Measurements from ENCODE around the gene RNF169. TPM values are rescaled to one million over a fixed set of nuclear protein-coding genes. Genes with fewer than 3 reads are reported as not detected.
"Not testable (repeated sequence)": the region's sequence is repeated elsewhere in the genome, so short reads cannot be mapped to it uniquely, and the experiment has no call there.

Gene RNF169
- polyA plus RNA-seq, 1 experiment, result 4.5 TPM

DNA sequence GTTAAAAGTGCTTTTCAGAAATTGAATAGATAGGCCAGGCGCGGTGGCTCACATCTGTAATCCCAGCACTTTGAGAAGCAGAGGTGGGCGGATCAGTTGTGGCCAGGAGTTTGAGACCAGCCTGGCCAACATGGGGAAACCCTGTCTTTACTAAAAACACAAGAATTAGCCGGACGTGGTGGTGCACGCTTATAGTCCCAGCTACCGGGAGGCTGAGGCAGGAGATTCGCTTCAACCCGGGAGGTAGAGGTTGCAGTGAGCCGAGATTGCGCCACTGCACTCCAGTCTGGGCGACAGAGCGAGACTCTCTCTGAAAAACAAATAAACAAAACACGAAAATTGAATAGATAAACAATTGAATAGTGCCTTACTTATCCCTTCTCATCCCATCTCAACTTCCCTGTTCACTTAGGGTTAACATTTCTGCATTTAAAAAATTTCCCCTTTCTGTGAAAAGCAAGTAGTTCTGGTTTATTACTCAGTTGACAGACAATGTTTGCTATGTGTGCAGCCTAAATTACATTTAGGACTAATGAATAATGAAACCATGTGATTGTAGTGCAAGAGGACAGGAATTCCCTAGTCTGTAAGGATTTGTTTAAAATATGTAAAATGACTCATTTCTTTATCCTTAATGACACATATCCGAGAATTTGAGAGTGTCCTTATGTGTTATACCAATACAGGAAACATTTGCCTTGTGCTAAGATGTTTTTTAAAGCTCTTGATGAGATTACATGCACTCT is 6.0 kb downstream of the RNF169 start:
- Histone ChIP-seq H3K36me3 (ENCODE audit: control insufficient read depth, insufficient read depth, low read length) (no peaks in the 10 kb centered on the region), H3K27me3 (ENCODE audit: control insufficient read depth, insufficient read depth, low read length) (no peaks in the 10 kb centered on the region), H3K4me3 (ENCODE audit: low read depth, low read length) (no peak overlapping the region)
- peak; percentile 89 for DNase-seq (ENCODE audit: low read depth)
- CTCF ChIA-PET, result interaction anchor here (0.6 to 1.9 kb wide), 3 partner anchors 14 to 31 kb away, joined by 3 to 8 read pairs (median 5); no protein-coding TSS in a partner anchor
- TF ChIP-seq, protein P1, sequence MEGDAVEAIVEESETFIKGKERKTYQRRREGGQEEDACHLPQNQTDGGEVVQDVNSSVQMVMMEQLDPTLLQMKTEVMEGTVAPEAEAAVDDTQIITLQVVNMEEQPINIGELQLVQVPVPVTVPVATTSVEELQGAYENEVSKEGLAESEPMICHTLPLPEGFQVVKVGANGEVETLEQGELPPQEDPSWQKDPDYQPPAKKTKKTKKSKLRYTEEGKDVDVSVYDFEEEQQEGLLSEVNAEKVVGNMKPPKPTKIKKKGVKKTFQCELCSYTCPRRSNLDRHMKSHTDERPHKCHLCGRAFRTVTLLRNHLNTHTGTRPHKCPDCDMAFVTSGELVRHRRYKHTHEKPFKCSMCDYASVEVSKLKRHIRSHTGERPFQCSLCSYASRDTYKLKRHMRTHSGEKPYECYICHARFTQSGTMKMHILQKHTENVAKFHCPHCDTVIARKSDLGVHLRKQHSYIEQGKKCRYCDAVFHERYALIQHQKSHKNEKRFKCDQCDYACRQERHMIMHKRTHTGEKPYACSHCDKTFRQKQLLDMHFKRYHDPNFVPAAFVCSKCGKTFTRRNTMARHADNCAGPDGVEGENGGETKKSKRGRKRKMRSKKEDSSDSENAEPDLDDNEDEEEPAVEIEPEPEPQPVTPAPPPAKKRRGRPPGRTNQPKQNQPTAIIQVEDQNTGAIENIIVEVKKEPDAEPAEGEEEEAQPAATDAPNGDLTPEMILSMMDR (IDR thresholded peaks at IDR 0.05; ENCODE audit: insufficient read depth, low read depth, low read length), result no peak
- POLR2A ChIA-PET, result interaction anchor here (0.7 kb wide), 1 partner anchor 623 kb away, joined by 4 read pairs; no protein-coding TSS in a partner anchor

DNA sequence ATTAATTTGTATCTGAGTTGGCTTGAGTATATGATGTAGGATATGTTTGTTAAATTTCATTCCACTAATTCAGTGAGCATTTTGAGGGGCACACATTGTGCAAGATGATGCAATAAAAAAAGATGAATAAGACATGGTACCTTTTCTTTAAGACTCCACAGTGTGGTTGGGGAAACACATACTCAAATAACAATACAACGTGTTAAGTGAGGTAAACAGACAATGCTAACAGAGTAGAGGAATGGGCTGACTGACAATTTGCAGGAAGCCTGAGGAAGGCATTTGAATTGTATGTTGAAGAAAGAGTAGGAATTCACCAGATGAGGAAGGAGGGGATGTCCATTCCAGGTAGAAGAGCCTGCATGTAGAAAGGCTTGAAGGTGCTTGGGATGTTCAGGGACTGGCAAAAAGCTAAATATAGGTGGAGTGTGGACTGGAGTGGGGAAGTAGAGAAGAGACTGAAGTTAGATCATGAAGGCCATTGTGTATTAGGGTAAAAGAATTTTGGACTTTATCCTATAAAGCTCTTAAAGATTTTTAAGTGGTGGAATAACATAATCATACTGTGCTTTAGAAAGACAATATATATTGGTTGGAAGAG is 6.8 kb downstream of the RNF169 start:
- POLR2A ChIA-PET, result interaction anchor here (0.7 kb wide), 1 partner anchor 623 kb away, joined by 4 read pairs; no protein-coding TSS in a partner anchor
- TF ChIP-seq, protein P1 (IDR thresholded peaks at IDR 0.05; ENCODE audit: insufficient read depth, low read depth, low read length), result no peak
- H3K4me3 ChIP-seq (ENCODE audit: low read depth, low read length), result no peak overlapping the region
- no peaks in the 10 kb centered on the region for H3K36me3 ChIP-seq (ENCODE audit: control insufficient read depth, insufficient read depth, low read length)
- H3K27me3 ChIP-seq (ENCODE audit: control insufficient read depth, insufficient read depth, low read length), result no peaks in the 10 kb centered on the region
- CTCF ChIA-PET, result interaction anchor here (1.4 to 1.9 kb wide), 2 partner anchors 15 to 18 kb away, joined by 5 to 8 read pairs; no protein-coding TSS in a partner anchor
- DNase-seq (ENCODE audit: low read depth), result no peak

DNA sequence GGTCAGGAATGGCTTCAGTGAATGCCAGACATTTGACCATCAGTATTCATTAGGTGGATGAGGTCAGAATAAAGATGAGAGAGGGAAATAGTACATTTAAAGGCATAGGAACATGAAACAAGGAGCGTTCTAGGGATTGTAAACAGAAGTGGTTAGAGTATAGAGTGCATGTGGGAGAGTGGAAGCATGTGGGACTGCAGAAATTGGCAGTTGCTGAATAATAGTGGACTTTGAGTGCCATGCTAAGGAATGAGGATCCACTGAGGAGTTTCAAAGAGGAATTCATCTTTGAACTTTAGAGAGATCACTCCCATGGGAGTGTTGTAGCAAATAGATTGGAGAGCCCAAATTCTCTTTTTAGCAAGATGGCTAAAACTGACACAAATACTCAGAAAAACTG is 7.9 kb downstream of the RNF169 start:
- no peak for DNase-seq (ENCODE audit: low read depth)
- CTCF ChIA-PET, result interaction anchor here (1.4 to 1.9 kb wide), 2 partner anchors 16 to 17 kb away, joined by 5 to 8 read pairs; no protein-coding TSS in a partner anchor
- no peaks in the 10 kb centered on the region for H3K36me3 ChIP-seq (ENCODE audit: control insufficient read depth, insufficient read depth, low read length)
- H3K27me3 ChIP-seq (ENCODE audit: control insufficient read depth, insufficient read depth, low read length), result no peaks in the 10 kb centered on the region
- H3K4me3 ChIP-seq (ENCODE audit: low read depth, low read length), result no peak overlapping the region
- TF ChIP-seq, protein P1 (IDR thresholded peaks at IDR 0.05; ENCODE audit: insufficient read depth, low read depth, low read length), result no peak
- POLR2A ChIA-PET, result no interaction called here

DNA sequence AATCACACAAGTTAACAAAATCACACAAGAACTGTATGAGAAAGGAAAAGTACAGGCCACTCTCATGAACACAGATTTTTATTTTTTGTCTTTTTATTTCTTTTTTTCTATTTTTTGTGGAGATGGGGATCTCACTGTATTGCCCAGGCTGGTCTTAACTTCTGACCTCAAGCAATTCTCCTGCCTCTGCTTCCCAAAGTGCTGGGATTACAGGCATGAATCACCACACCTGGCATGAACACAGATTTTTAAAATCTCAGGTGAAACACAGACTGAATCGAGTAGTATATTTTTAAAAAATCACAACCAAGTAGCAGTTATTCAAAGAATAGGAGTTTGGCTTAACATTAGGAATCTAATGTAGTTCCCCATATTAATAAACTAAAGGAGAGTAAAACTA is 18.3 kb downstream of the RNF169 start:
- no peak for DNase-seq (ENCODE audit: low read depth)
- H3K36me3 ChIP-seq (ENCODE audit: control insufficient read depth, insufficient read depth, low read length), result no peaks in the 10 kb centered on the region
- no peak overlapping the region for H3K4me3 ChIP-seq (ENCODE audit: low read depth, low read length)
- ChIA-PET CTCF (no interaction called here), POLR2A (no interaction called here)
- TF ChIP-seq, protein P1 (IDR thresholded peaks at IDR 0.05; ENCODE audit: insufficient read depth, low read depth, low read length), result no peak
- H3K27me3 ChIP-seq (ENCODE audit: control insufficient read depth, insufficient read depth, low read length), result no peaks in the 10 kb centered on the region

DNA sequence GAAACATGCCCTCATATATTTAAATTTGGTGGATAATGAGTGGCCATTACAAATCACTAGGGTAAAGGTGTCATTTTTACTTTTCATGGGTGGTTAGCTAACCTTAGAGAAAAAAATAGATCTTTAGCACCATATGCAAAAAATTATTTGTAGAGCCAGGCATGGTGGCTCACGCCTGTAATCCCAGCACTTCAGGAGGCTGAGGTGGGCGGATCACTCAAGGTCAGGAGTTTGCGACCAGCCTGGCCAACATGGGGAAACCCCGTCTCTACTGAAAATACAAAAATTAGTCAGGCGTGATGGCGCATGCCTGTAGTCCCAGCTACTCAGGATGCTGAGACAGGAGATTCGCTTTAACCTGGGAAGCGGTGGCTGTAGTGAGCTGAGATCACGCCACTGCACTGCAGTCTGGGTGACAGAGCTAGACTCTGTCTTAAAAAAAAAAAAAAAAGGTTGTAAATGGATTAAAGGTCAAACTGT is 19.6 kb downstream of the RNF169 start:
- H3K4me3 ChIP-seq (ENCODE audit: low read depth, low read length); DNase-seq (ENCODE audit: low read depth); CTCF ChIA-PET; POLR2A ChIA-PET; H3K36me3 ChIP-seq (ENCODE audit: control insufficient read depth, insufficient read depth, low read length); H3K27me3 ChIP-seq (ENCODE audit: control insufficient read depth, insufficient read depth, low read length): not testable (repeated sequence)

Measured in BJ (cell line).